SW 1271 (cell line): ENCODE results near the gene GSN.

Experiments
- DNase-seq, 2 experiments: peaks; one replicate each; lab custom pipeline; 2025; lab: John Stamatoyannopoulos, UW

The GSN gene

DNA sequence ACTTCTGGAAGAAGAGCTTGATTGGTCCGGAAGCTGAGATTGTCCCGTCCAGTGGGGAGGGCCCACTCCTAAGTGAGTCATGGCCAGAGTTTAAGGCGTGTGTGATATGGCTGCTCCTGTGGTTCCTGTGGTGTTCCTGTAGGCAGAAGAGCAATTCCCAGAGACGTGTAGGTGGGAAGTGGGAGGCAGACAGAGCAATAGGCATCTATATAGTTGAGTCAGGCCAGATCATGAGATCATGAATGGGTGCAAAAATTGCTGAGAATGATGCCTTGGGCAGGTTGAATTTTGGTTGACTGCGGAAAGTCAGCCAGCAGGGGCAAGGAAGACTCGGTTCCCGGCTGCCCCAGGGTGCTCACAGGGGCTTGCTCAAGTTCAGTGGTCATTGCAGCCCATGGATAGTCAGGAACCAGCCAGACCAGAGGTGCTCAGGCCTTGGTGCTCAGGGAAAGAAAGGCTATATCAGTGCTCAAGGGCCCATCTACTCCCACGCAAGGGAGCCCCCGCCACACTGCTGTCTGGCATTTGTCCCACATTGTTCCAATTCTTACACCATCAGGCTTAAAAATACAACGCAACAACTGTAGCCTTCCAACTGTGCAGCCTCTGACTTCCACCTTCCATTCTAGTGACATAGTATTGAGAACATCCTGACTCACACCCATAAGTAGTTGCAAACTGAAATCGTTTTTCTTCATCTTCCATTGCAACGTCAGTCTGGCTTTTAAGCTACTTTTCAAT lies 21.0 kb upstream of the GSN start:
- no peak for DNase-seq

DNA sequence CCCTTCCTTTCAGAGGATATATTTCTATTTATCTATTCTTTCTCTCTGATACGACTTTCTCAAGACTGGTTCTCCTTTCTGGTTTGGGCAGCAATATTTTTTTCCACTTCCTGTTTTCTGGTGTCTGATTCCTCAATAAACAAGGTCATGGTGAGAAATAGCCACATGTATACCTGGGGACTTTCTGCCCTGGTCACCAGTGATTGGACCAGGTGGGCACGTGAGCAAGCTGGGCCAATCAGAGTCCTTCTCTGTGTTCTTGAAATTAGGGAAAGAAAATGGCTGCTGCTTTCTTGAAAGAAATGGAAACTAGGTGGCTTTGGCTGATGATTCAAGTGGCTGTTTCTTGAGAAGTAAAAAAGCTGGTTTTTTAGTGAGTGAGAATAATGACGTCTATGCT lies 18.4 kb upstream of the GSN start:
- DNase-seq: no peak

DNA sequence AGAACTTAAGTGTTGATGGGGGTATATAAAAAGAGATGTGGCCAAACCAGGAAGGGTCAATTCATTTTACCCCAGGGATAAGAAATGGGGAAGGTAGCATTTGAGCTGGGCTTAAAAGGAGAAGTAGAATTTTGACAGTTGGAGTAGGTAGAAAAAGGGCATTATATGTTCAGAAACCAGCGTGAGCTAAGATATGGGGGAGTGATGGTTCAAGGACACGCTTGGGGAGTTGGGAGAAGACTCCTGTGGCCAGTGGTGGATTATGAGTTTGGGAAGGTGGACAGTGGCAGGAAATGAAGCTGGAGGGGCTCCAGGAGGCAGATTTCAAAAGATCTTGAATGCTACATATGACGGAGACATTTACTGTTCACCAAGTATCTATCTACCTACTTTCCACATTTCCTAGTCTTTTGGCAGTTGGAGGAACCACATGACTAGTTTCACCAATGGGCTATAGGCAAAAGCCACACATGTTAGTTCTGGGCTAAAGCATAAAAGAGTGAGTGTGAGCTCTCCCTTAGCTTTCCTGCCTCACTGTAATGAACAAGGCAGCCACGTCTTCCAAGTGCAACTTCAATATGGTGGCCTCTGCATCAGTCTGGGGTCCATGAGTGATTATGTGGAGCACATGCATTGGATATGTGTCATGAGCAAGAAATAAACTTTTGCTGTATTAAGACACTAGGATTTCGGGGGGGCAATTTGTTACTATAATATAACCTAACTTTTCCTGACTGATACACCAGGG lies 15.7 kb upstream of the GSN start:
- no peak for DNase-seq

DNA sequence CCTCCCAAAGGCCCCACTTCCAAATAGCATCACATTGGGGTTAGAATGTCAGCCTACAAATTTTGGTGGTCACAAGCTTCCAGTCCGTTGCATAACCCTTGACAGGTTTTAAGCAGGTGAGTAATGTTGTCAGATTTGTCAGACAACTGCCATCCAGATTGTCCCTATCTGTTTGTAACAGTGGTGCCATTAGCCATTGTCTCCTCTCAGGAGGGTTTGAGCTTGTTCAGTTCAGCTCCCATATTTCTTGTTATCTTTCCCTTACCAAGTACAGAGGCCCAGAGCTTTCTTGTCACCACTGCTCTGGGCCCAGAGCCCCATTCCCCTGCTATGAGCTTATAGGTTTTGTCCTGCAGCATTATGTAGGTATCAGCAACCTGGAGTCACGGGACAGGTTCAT lies 14.8 kb upstream of the GSN start:
- DNase-seq: no peak

DNA sequence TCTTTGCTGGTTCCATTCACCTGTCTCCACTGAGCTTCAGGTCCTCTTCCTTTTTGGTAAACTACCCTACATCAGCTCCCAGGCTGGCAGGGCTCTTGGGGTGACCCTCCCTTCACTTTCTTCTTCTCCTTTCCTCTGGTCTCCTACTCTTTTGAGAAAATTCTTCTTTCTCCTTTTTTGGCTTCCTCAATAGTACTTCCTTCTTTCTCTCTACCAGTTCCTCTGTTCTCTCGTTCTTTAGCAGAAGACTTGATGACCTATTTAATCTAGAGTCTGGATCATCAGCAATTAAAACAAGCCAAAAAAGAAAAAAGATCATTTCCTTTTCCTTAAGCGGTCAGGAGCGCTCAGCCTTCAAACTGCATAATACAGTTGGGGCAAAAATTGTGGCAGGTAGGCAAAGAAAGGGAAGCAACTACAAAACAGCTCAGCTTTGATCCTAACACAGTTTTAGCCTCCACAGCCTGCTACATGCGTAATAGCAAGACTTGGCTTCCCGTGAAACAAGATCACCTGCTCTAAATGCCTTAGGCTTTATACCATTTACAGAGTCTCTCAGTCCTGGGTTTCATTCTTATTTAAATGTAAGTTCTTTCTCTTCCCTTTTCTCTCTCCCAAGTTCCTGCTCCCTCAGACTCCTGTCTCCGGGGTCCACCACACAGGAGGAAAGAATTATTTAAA lies 14.0 kb upstream of the GSN start:
- no peak for DNase-seq

DNA sequence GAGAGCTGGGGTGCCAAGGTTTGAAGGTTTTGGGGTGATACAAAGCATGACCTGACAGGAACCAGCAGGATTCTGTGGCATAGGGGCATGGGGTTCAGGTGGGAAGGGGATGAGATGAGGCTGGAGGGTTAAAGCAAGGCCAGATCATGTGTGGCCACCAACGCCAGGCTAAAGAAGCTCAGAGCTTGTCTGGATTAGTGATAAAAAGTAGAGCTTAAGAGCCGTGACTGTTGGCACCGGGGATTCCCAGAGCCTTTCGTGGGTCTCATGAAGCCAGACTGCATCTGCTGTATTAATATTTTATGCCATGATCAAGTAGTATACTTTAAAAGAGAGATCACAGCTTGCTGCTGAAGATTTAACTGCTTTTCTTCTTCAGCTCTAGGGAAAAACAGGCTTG lies 8.5 kb upstream of the GSN start:
- DNase-seq: no peak

DNA sequence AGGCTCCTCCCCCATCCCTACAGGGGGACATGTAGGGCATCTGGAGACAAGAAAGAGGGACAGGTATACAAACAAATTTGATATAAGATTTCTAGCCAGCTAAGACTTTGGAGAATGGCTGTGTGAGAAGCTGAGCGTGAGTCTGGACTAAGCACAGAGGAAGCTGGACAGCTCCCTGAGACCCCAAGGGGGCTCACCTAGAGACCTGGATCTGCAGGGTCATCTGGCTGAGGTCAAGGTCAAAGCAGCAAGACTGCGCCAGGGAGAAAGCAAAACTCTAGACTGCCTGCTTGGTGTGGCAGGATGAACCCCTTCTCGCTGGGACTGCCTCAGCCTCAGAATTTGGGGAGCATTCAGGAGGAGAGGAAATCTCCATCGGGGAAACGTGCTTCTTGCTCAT lies 8.0 kb upstream of the GSN start:
- no peak for DNase-seq

DNA sequence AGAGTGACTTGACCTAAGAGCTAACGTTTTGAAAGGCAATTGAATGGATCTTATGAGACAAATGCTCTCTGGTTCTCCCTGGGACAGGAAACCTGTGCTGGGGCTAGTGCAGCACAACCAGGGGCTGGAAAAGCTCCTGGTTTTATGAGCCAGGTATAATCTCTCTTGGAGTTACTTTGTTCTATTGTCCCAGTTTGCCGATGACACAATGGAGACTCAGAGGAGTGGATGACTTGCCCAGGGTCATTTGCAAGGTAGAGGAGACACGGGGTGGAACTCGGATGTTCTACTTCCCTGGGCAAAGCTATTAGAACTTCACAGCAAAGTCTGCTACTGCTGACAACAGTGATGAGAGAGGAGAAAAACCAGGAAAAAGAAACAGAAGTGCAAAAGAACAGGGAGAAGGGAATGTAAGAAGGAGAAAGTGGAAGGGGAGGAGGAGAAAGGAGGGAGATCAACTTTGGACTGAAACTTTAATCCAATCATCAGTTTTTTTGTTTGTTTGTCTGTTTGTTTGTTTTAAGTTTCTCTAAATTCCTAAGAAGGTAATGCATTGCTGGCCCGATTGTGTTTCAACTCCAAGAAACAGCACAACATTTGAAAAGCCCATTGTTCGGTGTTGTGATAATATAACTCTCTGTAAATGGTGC lies 7.4 kb upstream of the GSN start:
- DNase-seq: no peak

DNA sequence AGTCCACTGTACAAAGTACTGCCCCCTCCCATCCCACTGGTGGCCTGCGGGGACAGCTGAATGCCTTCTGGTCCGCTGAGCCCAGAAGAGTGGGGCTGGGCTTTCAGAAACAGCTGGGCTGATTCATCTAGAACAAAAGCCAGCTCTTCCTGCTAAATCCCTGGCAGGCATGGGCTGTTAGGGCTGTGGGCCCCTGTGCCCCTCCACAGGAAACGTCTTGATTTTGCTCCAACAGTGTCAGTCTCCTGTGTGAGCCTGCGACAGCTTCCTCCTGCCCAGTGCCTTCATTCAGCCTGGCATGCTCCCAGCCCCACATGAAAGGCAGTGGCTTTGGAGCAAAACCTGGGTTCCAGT lies 6.9 kb upstream of the GSN start:
- DNase-seq: no peak

DNA sequence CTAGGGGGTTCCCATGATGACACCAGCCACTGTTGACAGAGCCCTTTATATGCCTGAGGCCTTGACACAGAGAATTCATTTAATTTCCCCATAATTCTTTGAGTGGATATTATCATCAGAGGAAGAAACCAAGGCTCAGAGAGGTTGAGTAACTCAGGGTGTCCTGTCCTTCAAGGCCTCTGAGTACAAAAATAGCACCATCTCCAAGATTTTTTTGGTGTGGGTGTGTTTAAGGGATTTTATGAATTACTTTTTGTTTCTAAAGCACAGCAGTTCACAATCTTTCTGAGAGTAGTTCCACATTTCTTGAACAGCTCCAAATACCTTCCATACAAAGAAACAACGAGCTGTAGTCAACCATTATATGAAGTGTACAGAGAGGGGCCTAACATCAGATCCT lies 6.2 kb upstream of the GSN start:
- DNase-seq: no peak

DNA sequence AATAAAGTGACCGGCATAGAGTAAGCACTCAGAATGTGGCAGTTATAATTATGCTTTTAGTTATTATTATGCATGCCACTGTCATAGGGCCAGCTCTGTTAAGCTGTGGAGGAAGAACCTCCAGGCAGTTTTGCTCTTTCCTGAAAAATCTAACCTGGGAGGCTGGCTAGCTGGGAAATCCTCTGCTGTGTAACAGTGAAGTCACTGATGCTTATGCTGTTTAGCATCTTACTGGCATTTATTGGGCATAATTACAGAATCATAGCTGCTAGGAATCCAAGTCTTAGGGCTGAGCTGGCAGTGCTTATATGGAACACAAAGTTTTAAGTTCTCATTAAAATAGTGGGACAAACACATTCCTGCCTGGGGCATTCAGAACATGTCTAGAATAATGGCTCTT lies 5.5 kb upstream of the GSN start:
- no peak for DNase-seq

DNA sequence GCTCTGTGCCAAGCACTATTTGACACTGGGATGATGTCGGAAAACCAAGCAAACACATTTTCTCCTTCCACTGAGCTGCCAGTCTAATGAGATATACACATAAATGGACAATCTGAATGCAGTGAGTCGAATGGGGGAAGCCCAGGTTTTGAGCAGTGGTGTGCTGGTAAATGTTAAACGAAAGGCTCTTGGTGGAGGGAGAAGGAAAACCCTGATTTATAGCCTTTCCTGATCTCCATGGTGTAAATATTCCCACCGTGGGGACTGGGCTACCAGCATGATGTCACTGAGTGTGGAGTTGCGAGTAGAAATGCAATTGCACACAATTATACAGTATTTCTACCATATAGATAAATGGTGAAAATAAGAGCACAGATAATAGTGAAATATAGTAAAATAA lies 5.0 kb upstream of the GSN start:
- DNase-seq: no peak

DNA sequence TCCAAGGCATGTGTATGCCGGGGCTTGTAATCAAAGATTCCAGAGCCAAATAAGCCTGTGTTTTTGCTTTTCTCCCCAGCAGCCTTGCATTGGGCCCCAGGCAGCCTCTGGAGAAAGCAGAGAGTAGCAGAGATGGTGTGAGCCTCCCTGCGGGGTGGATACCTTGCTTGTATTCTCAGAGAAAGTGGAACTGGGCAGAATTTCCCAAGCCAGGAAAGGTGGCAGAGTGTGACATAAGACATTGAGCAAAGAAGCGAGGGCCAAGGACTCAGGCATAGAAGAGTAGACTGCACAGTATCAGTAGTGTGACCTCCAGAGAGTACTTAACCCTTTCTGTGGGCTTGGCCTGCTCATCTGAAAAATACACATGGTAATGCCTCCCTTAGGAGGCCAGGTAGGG lies 1.6 kb upstream of the GSN start:
- DNase-seq: no peak

DNA sequence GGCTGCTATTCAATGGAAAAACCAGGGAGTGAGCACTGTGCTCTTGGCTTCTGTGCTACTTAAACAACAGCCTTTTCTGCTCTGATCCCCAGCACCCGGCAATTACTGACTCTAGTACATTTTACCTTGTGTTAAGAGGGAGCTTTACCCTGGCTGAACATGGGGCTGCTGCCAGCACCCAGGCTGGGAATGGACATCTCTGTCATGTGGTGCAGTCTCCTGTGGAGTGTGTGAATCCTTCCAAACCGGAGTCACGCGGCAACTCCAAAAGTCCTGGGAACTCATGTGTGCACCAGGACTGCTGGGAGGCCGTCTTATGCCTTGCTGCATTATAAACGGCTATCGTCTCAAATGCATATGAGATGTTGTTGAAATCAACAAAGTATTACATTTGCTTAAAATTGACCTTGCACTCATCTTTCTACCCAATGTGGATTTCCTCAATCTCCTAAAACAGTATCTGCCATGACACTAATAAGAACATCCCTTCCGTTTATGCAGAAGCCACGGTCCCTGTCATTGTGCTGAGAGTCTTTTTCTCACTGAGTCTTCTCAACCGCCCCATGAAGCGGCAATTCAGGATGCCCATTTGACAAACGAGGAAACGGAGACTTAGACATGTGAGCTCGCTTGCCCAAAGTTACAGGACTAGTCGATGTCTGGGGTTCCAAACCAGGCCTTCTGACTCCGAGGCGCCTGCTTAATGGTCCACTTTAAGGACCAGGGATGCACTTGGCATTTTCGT lies 884 bp upstream of the GSN start:
- DNase-seq: no peak

DNA sequence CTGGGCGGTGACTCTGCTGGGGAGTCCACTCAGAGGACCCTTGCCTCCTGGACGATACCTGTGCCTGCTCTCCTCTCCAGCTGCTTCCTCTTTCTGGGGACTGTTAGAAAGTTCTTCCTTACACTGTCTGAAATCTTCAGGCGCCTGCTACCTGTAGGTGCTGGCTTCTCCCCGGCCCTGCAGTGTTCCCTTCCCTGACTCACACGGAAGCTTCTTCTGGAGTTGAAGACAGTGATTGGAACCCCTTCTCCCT lies 562 bp downstream of the GSN start:
- DNase-seq: peak in 1 of 2 experiments; percentile 29

DNA sequence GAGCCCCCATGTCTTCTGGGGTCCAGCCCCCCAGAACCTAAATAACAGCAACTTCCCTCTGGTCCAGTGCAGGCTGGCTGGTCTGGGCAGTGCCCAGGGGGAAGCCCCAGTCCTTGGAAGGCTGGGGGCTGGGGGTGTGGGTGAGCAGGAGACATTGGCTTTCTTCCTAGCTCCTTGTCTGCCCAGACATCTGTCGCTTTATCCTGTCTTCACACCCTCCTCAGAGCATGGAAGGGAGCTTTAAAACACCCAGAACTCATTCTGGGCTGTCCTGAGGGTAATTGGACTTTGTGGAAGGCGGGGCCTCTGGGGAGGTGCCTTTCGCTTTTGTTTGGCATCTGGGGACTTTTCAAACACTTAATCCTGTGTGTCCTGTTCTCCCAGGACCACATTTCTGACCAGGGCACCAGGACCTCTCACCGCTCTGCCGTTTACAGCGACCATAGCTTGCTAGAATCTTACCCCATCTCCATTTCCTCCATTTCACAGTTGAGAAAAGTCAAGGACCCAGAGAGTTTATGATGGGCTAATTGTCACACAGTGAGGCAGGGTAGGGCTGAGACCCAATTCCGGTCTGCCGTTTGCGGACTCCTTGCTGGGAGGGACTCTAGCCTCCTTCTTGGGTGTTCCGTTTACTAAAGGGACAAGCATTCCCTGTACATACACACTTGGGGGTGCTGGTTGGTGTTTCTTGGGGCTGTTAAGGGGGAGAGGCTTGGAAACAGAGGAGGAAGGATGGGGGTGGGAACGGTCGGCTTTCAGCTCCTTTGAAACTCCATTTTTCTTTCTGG lies 1.1 kb downstream of the GSN start:
- peak in 1 of 2 experiments; percentile 63 for DNase-seq

DNA sequence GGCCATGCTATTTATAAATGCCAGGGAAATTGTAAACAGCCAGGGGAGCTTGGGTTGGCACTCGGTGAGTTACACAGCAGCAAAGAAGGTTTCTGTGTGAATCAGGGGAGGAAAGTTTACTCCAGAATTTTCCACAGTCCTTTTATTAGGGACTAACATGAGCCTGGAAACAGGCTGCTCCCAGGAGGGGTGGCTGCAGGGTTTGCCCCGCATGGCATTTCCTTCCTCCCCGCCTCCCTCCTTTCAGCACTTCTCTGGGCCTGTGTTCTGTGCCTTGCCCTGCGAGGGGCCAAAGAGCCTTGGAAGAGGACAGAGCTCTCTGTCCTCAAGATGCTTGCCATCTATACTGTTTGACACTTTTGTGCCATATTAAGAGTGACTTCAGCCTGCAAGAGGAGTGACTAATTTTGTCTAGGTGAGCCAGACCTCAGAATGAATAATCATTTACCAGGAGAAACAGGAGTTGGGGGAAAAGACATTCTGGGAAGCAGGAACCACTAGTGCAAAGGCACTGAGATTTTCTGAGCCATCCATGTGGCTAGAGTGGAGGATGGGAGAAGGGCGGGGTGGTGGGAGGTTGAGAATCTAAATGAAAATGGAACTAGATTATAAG lies 1.8 kb downstream of the GSN start:
- no peak for DNase-seq

DNA sequence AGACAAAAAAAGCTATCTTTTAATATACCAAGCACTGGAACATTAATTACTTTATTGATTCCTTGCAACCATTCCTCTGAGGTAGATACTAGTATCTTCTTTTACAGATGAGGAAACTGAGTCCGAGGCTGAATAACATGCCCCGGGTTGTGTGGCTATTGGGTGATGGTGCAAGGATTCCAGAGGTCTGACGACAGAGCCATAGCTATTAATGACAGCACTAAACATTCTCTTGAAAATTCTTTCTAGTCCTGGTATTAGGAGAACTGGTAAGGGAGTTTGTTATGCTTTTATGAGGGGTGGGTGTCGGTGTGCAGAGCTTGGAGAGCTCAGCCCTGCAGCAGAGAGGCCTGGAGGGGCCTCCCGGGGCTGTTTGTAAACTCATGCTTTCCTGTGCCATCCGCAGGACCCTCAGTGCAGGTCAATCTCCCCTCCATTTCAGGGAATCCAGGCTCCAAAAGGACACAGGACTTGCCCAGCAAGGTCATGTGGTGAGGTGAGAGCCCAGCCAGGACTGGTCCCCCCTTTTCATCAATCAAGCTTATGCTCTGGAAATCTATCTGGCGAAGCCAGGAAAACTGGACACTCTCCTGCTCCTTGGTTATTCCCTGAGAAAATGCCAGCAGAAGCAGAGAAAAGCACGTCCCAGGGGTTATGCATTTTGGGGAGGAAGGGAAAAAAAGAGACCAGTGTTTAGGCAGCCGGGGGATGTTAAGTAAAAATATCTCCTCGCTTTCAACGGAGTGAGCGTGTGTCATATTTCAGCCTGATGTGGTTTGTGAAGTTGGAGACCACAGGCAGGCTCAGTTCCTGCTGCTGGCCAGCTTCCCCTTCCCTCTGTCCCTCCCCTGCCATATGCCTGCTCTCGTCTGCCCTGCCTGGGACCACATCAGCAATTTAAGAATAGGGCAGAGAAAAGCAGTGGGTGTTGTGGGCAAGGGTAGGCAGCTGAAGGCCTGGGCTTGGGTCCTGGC lies 3.7 kb downstream of the GSN start:
- no peak for DNase-seq

DNA sequence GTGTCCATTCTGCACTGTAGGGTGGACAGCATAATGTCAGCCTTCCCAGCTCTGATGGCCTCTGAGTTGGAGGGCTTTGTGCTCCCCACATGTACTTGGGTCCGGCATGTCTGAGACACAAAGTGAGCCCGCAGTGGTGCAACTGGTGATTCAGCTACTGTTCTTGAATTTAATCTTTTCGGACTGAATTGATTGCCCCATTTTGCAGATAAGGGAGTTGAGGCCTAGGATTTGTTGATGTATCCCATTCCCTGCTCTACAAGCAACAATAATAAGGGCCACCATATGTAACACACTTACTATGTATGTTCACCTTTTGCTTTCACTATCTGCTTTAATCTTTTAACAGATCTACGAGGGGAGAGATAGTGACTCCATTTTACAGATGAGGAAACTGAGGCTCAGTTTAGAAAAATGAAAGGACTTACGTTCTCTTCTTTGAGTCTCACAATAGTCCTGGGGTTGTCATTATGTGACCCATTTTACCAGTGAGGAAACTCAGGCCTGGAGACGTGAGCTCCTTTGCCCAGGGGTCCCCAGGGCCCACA lies 4.5 kb downstream of the GSN start:
- DNase-seq: no peak
